HG02943 (cell line): ENCODE data around the gene STYXL1.
"Not testable (repeated sequence)": the region's sequence is repeated elsewhere in the genome, so short reads cannot be mapped to it uniquely, and the experiment has no call there.

ENCODE experiments used
- ATAC-seq: cut with Tn5 transposase; IDR thresholded peaks from one replicate; pipeline ENCODE4 v1.9.1; 2021; ENCODE audit warnings: mild to moderate bottlenecking, low read depth, moderate library complexity; ENCODE audit not compliant: unreplicated experiment

STYXL1 gene

DNA sequence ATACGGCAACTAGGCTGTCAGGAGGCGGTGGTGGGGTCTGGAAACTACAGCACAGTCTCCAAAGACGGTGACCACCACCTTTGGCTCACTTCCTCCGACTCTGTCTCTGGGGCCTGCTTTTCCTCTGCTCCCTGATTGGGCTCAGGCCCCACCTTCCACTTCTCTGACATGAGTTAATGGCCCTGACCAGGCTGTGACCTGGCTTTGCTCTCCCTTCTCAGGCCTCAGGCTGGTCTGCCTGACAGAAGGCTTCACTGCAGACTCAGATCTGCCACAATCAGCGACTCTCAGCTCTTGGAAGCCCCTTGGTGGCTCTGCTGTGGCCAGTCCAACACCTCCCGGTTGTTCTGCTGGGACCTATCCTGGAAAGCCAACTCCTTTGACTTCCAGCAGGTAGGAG lies 7.7 kb downstream of the STYXL1 start:
- no peak for ATAC-seq

DNA sequence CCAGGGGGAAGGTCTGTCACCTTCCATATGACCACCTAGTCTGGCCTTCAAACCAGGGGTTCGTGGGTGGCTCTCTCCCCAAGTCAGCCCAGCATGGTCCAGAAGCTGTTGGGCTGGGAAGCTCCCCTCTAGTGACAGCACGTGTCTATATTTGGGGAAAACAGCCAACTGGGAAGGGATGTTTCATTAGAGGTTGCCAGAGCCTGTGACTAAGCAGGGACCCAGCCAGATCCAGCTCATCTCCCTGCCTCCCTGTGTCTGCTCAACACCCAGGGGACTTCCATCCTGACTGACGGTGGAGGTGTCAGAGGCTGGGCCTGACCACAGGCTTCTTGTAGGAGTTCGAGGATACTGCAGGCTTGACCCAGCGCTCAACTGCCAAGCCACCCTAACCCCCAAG lies 10.5 kb downstream of the STYXL1 start:
- no peak for ATAC-seq

GRCh38 chr7:76031964-76032363 lies 15.8 kb downstream of the STYXL1 start:
- ATAC-seq = no peak

DNA sequence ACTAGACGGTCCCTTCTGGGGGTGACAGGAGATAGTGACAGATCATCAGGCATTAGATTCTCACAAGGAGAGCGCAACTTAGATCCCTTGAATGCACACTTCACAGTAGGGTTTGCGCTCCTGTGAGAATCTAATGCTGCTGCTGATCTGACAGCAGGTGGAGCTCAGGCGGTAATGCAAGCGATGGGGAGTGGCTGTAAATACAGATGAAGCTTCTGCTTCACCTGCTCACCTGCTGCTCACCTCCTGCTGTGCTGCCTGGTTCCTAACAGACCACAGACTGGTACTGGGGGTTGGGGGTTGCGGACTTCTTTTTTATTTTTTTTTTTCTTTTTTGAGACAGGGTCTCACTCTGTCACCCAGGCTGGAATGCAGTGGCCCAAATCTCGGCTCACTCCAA lies 18.1 kb downstream of the STYXL1 start:
- not testable (repeated sequence) for ATAC-seq

- no peak for ATAC-seq
These were observed 24.8 kb downstream of the STYXL1 start for GRCh38 chr7:76023002-76023401.

GRCh38 chr7:76022026-76022780 lies 25.6 kb downstream of the STYXL1 start:
- ATAC-seq = no peak

GRCh38 chr7:76020031-76020714 lies 27.6 kb downstream of the STYXL1 start:
- ATAC-seq = no peak

- ATAC-seq = not testable (repeated sequence)
These were observed 29.3 kb downstream of the STYXL1 start for GRCh38 chr7:76018520-76018919.

DNA sequence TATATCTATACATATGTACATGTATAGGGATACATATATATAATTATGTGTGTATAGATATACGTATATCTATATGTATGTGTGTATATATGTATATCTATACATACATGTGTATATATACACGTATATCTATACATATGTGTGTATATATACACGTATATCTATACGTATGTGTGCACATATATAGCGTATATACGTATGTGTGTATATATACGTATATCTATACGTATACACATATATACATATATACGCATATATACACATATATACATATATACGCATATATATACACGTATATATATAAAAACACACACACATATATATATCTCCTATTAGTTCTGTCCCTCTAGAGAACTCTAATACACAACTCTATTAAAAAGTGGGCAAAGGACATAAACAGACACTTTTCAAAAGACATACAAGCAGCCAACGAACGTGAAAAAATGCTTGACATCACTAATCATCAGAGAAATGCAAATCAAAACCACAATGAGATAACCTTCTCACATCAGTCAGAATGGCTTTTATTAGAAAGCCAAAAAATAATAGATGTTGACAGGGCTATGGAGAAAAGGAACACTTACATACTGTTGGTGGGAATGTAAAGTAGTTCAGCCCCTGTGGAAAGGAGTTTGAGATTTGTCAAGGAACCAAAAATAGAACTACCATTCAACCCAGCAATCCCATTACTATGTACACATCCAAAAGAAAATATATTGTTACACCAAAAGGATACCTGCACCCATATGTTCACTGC lies 31.4 kb downstream of the STYXL1 start:
- ATAC-seq = no peak

- no peak for ATAC-seq
These were observed 36.3 kb downstream of the STYXL1 start for GRCh38 chr7:76011442-76011861.

GRCh38 chr7:76009672-76010600 lies 37.9 kb downstream of the STYXL1 start:
- no peak for ATAC-seq

DNA sequence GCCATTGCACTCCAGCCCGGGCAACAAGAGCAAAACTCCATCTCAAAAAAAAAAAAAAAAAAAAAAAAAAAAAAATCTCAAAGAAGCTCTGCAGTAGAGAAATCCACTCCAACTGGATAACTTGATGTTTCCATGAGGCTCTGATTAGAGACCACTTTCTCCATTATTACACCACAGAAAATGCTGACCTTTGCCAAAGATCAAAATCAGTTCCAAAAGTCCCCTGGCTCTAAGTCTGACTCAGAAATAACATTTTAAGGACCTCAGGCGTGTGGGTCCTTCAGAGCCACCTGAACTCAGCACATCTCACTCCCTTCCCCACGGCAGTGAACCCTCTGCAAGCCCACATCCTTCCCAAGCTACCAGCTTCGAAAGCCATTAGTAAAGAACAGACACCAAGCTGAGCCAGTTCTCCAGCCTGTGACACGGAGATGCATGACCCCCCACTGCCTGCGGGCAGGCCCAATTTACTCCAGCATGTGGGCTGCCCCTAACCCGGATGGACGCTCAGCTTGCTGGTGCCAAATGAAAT lies 39.6 kb downstream of the STYXL1 start:
- no peak for ATAC-seq

GRCh38 chr7:76005004-76005403 lies 42.8 kb downstream of the STYXL1 start:
- ATAC-seq = not testable (repeated sequence)

- no peak for ATAC-seq
These were observed 44.4 kb downstream of the STYXL1 start for GRCh38 chr7:76003351-76003750.

- ATAC-seq = no peak
These were observed 45.0 kb downstream of the STYXL1 start for GRCh38 chr7:76002822-76003221.

- ATAC-seq = no peak
These were observed 45.7 kb downstream of the STYXL1 start for GRCh38 chr7:76002139-76002538.

DNA sequence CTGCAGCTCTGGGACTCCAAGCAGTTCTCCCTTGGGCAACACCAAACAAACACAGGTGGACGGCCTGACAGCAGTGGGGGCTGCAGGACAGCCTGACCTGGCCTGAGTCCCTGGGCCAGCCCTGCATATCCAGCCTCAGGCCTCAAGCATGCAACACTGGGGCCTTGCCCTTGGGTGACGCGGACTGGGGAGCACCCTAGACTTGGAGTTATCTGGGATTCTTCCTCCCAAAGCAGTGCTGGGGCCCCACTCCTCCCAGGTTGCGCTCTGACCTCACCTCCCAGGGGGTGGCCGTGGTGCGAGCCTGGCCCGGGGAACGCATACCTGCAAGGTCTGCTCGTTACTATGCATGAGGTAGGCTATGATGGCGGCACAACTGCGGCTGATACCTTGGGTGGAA lies 47.2 kb downstream of the STYXL1 start:
- ATAC-seq = no peak

- ATAC-seq = no peak
These were observed 49.8 kb downstream of the STYXL1 start for GRCh38 chr7:75998038-75998437.

GRCh38 chr7:75996476-75996875 lies 51.3 kb downstream of the STYXL1 start:
- no peak for ATAC-seq

DNA sequence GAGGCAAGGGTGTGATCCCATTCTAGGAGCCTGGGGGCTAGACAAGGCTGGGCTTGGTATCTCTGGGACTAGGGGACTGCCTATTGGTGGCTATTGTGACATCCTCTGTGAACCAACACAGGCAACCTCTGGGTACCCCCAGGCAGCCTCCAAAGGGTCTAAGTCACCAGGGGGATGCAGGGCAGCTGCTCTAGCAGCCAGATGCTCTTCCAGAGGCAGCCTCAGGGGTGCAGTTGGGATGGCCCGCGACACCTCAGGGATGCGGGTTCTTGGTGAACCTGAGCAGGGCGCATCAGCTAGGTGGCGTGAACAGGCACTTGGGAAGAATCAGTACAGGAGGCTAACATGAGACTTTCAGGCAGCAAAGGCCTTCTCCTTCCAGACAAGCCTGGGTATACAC lies 51.8 kb downstream of the STYXL1 start:
- no peak for ATAC-seq
